OCI-LY3 (cell line): ENCODE data around the gene HIBADH.

ENCODE experiments used
- H2AFZ ChIP-seq: fragments of 200-600, 300-600 bp; shearing (Covaris generic); 2 replicates; pipeline ENCODE4 v1.6.0; 2014; ENCODE audit warnings: antibody characterized with exemption, low read depth, low read length
- H3K27ac ChIP-seq: fragments of 200-600, 300-600 bp; sonication (generic); 2 replicates; pipeline ENCODE4 v1.5.1; 2014; ENCODE audit warnings: mild to moderate bottlenecking, low read length, moderate library complexity, mixed read lengths
- H3K27me3 ChIP-seq: fragments of 200-600, 300-600 bp; sonication (generic); 2 replicates; pipeline ENCODE4 v1.6.1; 2014; ENCODE audit warnings: low read depth, low read length, mixed read lengths
- H3K36me3 ChIP-seq: fragments of 200-600, 300-600 bp; sonication (generic); replicated peaks from 2 replicates; pipeline ENCODE3; 2014; ENCODE audit warnings: low read depth, low read length, mixed read lengths
- H3K4me1 ChIP-seq: fragments of 300-600, 200-600 bp; sonication (generic); 2 replicates; pipeline ENCODE4 v1.6.1; 2014; ENCODE audit warnings: low read length, mixed read lengths
- H3K4me2 ChIP-seq: fragments of 200-600, 300-600 bp; sonication (generic); 2 replicates; pipeline ENCODE4 v1.6.1; 2014; ENCODE audit warnings: low read length, mixed read lengths
- H3K4me3 ChIP-seq: fragments of 300-600, 200-600 bp; sonication (generic); 2 replicates; pipeline ENCODE4 v1.5.1; 2014; ENCODE audit warnings: antibody characterized with exemption, mild to moderate bottlenecking, low read length, moderate library complexity
- H3K79me2 ChIP-seq: fragments of 300-600, 200-600 bp; shearing (Covaris generic); 2 replicates; pipeline ENCODE4 v1.6.1; 2014; ENCODE audit warnings: mild to moderate bottlenecking, low read length, mixed read lengths
- H3K9ac ChIP-seq: fragments of 300-600, 200-600 bp; shearing (Covaris generic); 2 replicates; pipeline ENCODE4 v1.6.0; 2014; ENCODE audit warnings: mild to moderate bottlenecking, low read length, moderate library complexity
- H3K9me3 ChIP-seq: fragments of 200-600, 300-600 bp; shearing (Covaris generic); 2 replicates; pipeline ENCODE4 v1.6.1; 2014; ENCODE audit warnings: low read length, mixed read lengths; ENCODE audit not compliant: insufficient read depth
- H4K20me1 ChIP-seq: fragments of 200-600, 300-600 bp; sonication (generic); 2 replicates; pipeline ENCODE4 v1.6.1; 2016; ENCODE audit warnings: low read length, mixed read lengths; ENCODE audit not compliant: insufficient read depth
- EZH2phosphoT487 ChIP-seq: fragments of 200-600 bp; shearing (Covaris generic); IDR thresholded peaks from 2 replicates; pipeline ENCODE4 v1.6.1; 2018; ENCODE audit warnings: antibody characterized with exemption, mixed run types, low read depth
- TF ChIP-seq, protein P1 (sequence below): fragments of 200-600, 300-600 bp; sonication (generic); IDR thresholded peaks from 2 replicates; pipeline ENCODE4 v1.5.1; 2014; ENCODE audit warnings: antibody characterized with exemption, low read length, low read depth

Gene HIBADH

DNA sequence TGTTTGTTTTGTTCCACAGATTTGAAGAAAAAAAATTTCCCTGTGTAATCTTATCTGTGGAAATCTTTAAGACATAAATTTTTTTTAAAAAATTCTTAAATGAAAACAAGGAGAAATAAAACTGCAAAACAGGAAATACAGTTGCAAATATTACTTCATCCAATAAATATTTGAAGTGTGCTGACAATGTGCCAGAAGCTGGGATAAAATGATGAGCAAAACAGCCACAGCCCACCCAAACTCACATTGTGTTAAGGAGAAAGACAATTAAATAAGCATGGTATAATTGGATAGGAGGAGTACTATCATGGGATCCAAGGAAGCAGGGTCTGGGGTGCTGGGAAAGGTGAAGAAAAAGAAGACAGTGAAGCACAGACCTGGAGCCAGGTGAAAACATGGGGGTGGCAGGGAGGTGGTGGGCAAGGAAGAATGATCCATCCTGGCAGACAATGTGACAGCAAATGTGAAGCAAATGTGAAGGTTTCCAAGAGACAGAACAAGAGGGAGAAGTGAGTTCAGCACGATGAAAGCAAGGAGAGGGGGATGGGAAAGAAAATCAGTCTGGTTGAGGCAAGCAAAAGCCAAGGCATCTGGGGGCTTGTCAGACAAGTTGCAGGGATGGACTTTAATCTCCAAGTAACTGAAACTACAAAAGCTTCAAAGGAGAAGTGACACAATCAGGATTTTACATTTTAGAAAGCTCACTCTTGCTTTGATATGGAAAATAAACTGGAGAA, 135.9 kb downstream of the HIBADH start:
- no peaks in the 10 kb centered on the region for H3K27me3 ChIP-seq
- H3K36me3 ChIP-seq: no peaks in the 10 kb centered on the region
- no peak overlapping the region for H2AFZ ChIP-seq
- H3K9me3 ChIP-seq: no peaks in the 10 kb centered on the region
- H3K9ac ChIP-seq: no peak overlapping the region
- TF ChIP-seq EZH2phosphoT487: no peak
- TF ChIP-seq, protein P1, sequence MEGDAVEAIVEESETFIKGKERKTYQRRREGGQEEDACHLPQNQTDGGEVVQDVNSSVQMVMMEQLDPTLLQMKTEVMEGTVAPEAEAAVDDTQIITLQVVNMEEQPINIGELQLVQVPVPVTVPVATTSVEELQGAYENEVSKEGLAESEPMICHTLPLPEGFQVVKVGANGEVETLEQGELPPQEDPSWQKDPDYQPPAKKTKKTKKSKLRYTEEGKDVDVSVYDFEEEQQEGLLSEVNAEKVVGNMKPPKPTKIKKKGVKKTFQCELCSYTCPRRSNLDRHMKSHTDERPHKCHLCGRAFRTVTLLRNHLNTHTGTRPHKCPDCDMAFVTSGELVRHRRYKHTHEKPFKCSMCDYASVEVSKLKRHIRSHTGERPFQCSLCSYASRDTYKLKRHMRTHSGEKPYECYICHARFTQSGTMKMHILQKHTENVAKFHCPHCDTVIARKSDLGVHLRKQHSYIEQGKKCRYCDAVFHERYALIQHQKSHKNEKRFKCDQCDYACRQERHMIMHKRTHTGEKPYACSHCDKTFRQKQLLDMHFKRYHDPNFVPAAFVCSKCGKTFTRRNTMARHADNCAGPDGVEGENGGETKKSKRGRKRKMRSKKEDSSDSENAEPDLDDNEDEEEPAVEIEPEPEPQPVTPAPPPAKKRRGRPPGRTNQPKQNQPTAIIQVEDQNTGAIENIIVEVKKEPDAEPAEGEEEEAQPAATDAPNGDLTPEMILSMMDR: no peak
- no peaks in the 10 kb centered on the region for H3K79me2 ChIP-seq
- H3K4me2 ChIP-seq: no peak overlapping the region
- H3K4me3 ChIP-seq: no peak overlapping the region
- H3K27ac ChIP-seq: no peak overlapping the region
- no peaks in the 10 kb centered on the region for H4K20me1 ChIP-seq
- no peaks in the 10 kb centered on the region for H3K4me1 ChIP-seq

DNA sequence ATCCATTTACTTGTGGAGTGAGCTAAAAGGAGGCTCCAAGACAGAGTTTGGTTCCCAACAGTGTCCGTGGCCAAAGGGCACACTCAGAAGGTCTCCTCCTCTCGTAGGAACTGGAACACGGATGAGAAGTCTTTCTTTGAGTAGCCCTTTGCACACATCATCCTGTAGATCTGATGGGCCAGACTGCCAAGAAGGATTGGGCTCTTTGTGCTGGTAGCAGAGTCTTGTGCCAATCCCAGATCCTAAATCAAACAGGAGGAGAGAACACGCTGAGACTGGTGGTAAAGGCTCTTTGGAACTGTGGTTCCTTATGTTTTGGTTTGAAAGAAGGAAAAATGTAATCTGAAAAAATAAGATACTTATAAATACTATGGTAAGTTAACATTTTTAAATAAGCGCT, 136.6 kb downstream of the HIBADH start:
- Histone ChIP-seq H3K4me2 (no peak overlapping the region), H3K4me1 (no peaks in the 10 kb centered on the region), H3K36me3 (no peaks in the 10 kb centered on the region), H3K27me3 (no peaks in the 10 kb centered on the region), H3K79me2 (no peaks in the 10 kb centered on the region), H3K27ac (no peak overlapping the region), H2AFZ (no peak overlapping the region), H3K4me3 (no peak overlapping the region), H4K20me1 (no peaks in the 10 kb centered on the region), H3K9ac (no peak overlapping the region), H3K9me3 (no peaks in the 10 kb centered on the region)
- TF ChIP-seq EZH2phosphoT487: no peak
- TF ChIP-seq, protein P1: no peak

DNA sequence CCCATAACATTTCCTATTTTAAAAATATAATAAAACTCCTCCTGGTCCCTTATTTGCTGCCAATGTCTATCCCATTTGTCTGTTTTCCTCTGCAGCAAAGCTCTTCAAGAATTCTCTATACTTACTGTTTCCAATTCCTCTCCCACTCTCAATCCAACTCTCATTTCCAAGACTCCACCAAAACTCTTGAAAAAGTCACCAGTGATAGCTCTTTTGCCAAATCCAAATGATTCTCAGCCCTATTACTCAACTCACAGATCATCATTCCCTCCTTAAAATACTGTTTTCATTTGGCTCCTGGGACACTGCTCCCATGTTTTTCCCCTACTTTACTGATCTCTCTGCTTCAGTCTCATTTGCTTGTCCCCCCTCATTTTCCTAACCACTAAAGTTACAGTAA, 139.4 kb downstream of the HIBADH start:
- Histone ChIP-seq H3K9ac (no peak overlapping the region), H3K79me2 (no peaks in the 10 kb centered on the region), H3K4me2 (no peak overlapping the region)

DNA sequence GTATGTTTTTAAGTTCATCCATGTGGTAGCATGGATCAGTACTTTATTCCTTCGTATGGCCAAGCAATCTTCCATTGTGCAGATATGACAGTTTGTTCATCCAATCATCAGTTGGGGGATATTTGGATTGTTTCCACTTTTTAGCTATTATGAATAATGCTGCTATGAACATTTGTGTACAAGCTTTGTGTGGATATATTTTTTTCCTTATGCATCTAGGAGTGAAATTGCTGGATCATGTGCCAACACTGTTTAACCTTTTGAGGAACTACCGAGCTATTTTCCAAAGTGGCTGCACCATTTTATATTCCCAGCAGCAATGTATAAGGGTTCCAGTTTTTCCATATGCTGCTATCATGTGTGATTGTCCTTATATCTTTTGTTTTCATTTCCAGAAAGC, 140.1 kb downstream of the HIBADH start:
- Histone ChIP-seq H3K4me3 (no peak overlapping the region), H3K4me2 (no peak overlapping the region), H3K27me3 (no peaks in the 10 kb centered on the region), H2AFZ (no peak overlapping the region), H3K9ac (no peak overlapping the region), H3K79me2 (no peaks in the 10 kb centered on the region), H3K36me3 (no peaks in the 10 kb centered on the region), H3K9me3 (no peaks in the 10 kb centered on the region), H3K27ac (no peak overlapping the region), H4K20me1 (no peaks in the 10 kb centered on the region), H3K4me1 (no peaks in the 10 kb centered on the region)
- no peak for TF ChIP-seq EZH2phosphoT487
- TF ChIP-seq, protein P1: no peak

More for the DNA sequence above, 139.4 kb downstream of the HIBADH start:
- Histone ChIP-seq H3K4me3 (no peak overlapping the region), H3K4me1 (no peaks in the 10 kb centered on the region), H3K9me3 (no peaks in the 10 kb centered on the region), H3K36me3 (no peaks in the 10 kb centered on the region), H4K20me1 (no peaks in the 10 kb centered on the region), H3K27me3 (no peaks in the 10 kb centered on the region), H2AFZ (no peak overlapping the region), H3K27ac (no peak overlapping the region)
- TF ChIP-seq, protein P1: no peak
- no peak for TF ChIP-seq EZH2phosphoT487
